Smooth muscle cell (in vitro differentiated cells): Measurements from ENCODE around the gene PPP2R2C. TPM values are rescaled to one million over a fixed set of nuclear protein-coding genes. Genes with fewer than 3 reads are reported as not detected.

ENCODE experiments used
- DNase-seq: peaks from one replicate; lab custom pipeline; 2025; ENCODE audit not compliant: unreplicated experiment; lab: John Stamatoyannopoulos, UW
- H2AFZ ChIP-seq: fragments of 200-600 bp; sonication (generic); 2 replicates; pipeline ENCODE4 v1.6.0; 2016; ENCODE audit warnings: antibody characterized with exemption, low read depth, mild to moderate bottlenecking
- H3F3A ChIP-seq: fragments of 200-600 bp; sonication (generic); 2 replicates; pipeline ENCODE4 v1.6.0; 2017; ENCODE audit warnings: antibody characterized with exemption, low read depth
- H3K27ac ChIP-seq: fragments of 200-600 bp; sonication (generic); 2 replicates; pipeline ENCODE4 v1.5.1; 2016; ENCODE audit warnings: low read depth, mild to moderate bottlenecking
- H3K27me3 ChIP-seq: fragments of 200-600 bp; sonication (generic); 2 replicates; pipeline ENCODE4 v1.6.1; 2016; ENCODE audit warnings: low read depth, mild to moderate bottlenecking
- H3K36me3 ChIP-seq: fragments of 200-600 bp; sonication (generic); 2 replicates; pipeline ENCODE4 v1.5.1; 2016; ENCODE audit warnings: low read depth
- H3K4me1 ChIP-seq: fragments of 200-600 bp; sonication (generic); 2 replicates; pipeline ENCODE4 v1.5.1; 2016; ENCODE audit warnings: low read depth
- H3K4me2 ChIP-seq: fragments of 200-600 bp; sonication (generic); 2 replicates; pipeline ENCODE4 v1.6.0; 2016; ENCODE audit warnings: mild to moderate bottlenecking
- H3K4me3 ChIP-seq: fragments of 200-600 bp; sonication (generic); 2 replicates; pipeline ENCODE4 v1.5.1; 2016; ENCODE audit warnings: mild to moderate bottlenecking
- H3K79me2 ChIP-seq: fragments of 200-600 bp; sonication (generic); 2 replicates; pipeline ENCODE4 v1.6.0; 2016; ENCODE audit warnings: low read depth, mild to moderate bottlenecking
- H3K9ac ChIP-seq: fragments of 200-600 bp; sonication (generic); 2 replicates; pipeline ENCODE4 v1.6.0; 2016; ENCODE audit warnings: low read depth
- H3K9me3 ChIP-seq: fragments of 200-600 bp; sonication (generic); replicated peaks from 2 replicates; pipeline ENCODE4 v1.5.1; 2016; ENCODE audit warnings: low read depth
- H4K20me1 ChIP-seq: fragments of 200-600 bp; sonication (generic); 2 replicates; pipeline ENCODE4 v1.6.0; 2016; ENCODE audit warnings: low read depth
- CTCF ChIP-seq: fragments of 200-600 bp; sonication (generic); IDR thresholded peaks from 2 replicates; pipeline ENCODE4 v1.5.1; 2017; ENCODE audit warnings: borderline replicate concordance, mild to moderate bottlenecking, antibody characterized with exemption; ENCODE audit not compliant: insufficient read depth, poor library complexity, severe bottlenecking
- WGBS: methylation state at CpG from one replicate; pipeline ENCODE4 v1.1.7; 2016; ENCODE audit warnings: low lambda C conversion rate; 5-methylcytosine and 5-hydroxymethylcytosine counted together
- polyA plus RNA-seq: library from polyadenylated mRNA; unstranded; fragments of >200 nt; fragmentation: Nextera tagmentation; extraction: Ambion mirVana; gene quantifications from 2 replicates; pipeline ENCODE4 v1.2.1, GENCODE V29; 2016
- total RNA-seq: library from RNA; depleted of rRNA; stranded (reverse); fragments of >200 nt; gene quantifications from 2 replicates; pipeline ENCODE4 v1.2.3, GENCODE V29; 2014

PPP2R2C gene
- total and polyA plus RNA-seq, 2 experiments from 2014 or later: 0.54 to 1.8 TPM

- no peaks in the 10 kb centered on the region for H3K79me2 ChIP-seq
- no peaks in the 10 kb centered on the region for H3F3A ChIP-seq
- no peaks in the 10 kb centered on the region for H3K4me1 ChIP-seq
- no peak overlapping the region for H3K27ac ChIP-seq
- H3K36me3 ChIP-seq: no peaks in the 10 kb centered on the region
- no peak for DNase-seq
- H3K4me2 ChIP-seq: no peak overlapping the region
- 91% methylated on average over 6 of the region's 6 CpGs for WGBS
- no peak overlapping the region for H3K4me3 ChIP-seq
- H4K20me1 ChIP-seq: no peaks in the 10 kb centered on the region
- H3K9ac ChIP-seq: no peak overlapping the region
- H2AFZ ChIP-seq: no peak overlapping the region
- H3K27me3 ChIP-seq: no peaks in the 10 kb centered on the region
- no peak for TF ChIP-seq CTCF
- no peaks in the 10 kb centered on the region for H3K9me3 ChIP-seq
Measured at GRCh38 chr4:6441202-6441582, 31.2 kb downstream of the PPP2R2C start.

- Histone ChIP-seq H3K4me3 (no peak overlapping the region), H3K79me2 (no peaks in the 10 kb centered on the region), H3F3A (no peaks in the 10 kb centered on the region), H3K27me3 (no peaks in the 10 kb centered on the region), H3K4me1 (no peaks in the 10 kb centered on the region), H3K4me2 (no peak overlapping the region), H3K9ac (no peak overlapping the region), H3K9me3 (no peaks in the 10 kb centered on the region), H3K36me3 (no peaks in the 10 kb centered on the region), H3K27ac (no peak overlapping the region), H2AFZ (no peak overlapping the region), H4K20me1 (no peaks in the 10 kb centered on the region)
- 52% methylated on average over 7 of the region's 8 CpGs for WGBS
- TF ChIP-seq CTCF: no peak
- no peak for DNase-seq
Measured at GRCh38 chr4:6440506-6441201, 31.8 kb downstream of the PPP2R2C start.

GRCh38 chr4:6439120-6439762, 33.2 kb downstream of the PPP2R2C start:
- H4K20me1 ChIP-seq: no peaks in the 10 kb centered on the region
- no peak for TF ChIP-seq CTCF

More at GRCh38 chr4:6439120-6439762, 33.2 kb downstream of the PPP2R2C start:
- Histone ChIP-seq H3K9me3 (no peaks in the 10 kb centered on the region), H3K36me3 (no peaks in the 10 kb centered on the region), H3K9ac (no peak overlapping the region), H3K4me1 (no peaks in the 10 kb centered on the region), H3K4me3 (no peak overlapping the region), H3K27me3 (no peaks in the 10 kb centered on the region), H2AFZ (no peak overlapping the region), H3F3A (no peaks in the 10 kb centered on the region), H3K79me2 (no peaks in the 10 kb centered on the region), H3K4me2 (no peak overlapping the region), H3K27ac (no peak overlapping the region)
- WGBS: 80% methylated on average over 6 of the region's 6 CpGs
- no peak for DNase-seq
